Parathyroid adenoma (tissue), 2 donors: ENCODE data around the gene ACAA1.

Experiments
- H2AFZ ChIP-seq: fragments of 300-600 bp; sonication (generic); one replicate; pipeline ENCODE4 v1.7.0; 2017; ENCODE audit warnings: antibody characterized with exemption, mild to moderate bottlenecking
- H3K27ac ChIP-seq: fragments of 300-600 bp; sonication (generic); one replicate; pipeline ENCODE4 v1.7.0; 2017
- H3K27me3 ChIP-seq: fragments of 300-600 bp; sonication (generic); one replicate; pipeline ENCODE4 v1.7.0; 2017; ENCODE audit warnings: low read length; ENCODE audit not compliant: control insufficient read depth, insufficient read depth
- H3K36me3 ChIP-seq: fragments of 300-600 bp; sonication (generic); one replicate; pipeline ENCODE4 v1.7.0; 2017; ENCODE audit warnings: low read length; ENCODE audit not compliant: control insufficient read depth, insufficient read depth
- H3K4me1 ChIP-seq: fragments of 300-600 bp; sonication (generic); one replicate; pipeline ENCODE4 v1.7.0; 2017; ENCODE audit warnings: control low read depth
- H3K4me2 ChIP-seq: fragments of 300-600 bp; sonication (generic); one replicate; pipeline ENCODE4 v1.7.0; 2017; ENCODE audit warnings: low read length
- H3K4me3 ChIP-seq: fragments of 300-600 bp; sonication (generic); one replicate; pipeline ENCODE4 v1.7.0; 2017; ENCODE audit warnings: low read depth, low read length
- H3K79me2 ChIP-seq: fragments of 300-600 bp; sonication (generic); one replicate; pipeline ENCODE4 v1.7.0; 2017; ENCODE audit warnings: control low read depth
- H3K9ac ChIP-seq: fragments of 300-600 bp; sonication (generic); one replicate; pipeline ENCODE4 v1.7.0; 2017; ENCODE audit warnings: mild to moderate bottlenecking
- H3K9me3 ChIP-seq: fragments of 300-600 bp; sonication (generic); one replicate; pipeline ENCODE4 v1.7.0; 2017; ENCODE audit warnings: low read length; ENCODE audit not compliant: control insufficient read depth
- TF ChIP-seq, protein P1 (sequence below): fragments of 300-600 bp; sonication (generic); IDR thresholded peaks from one replicate; pipeline ENCODE4 v1.7.0; 2017; ENCODE audit warnings: antibody characterized with exemption, mild to moderate bottlenecking
- donor health status: primary hyperparathyroidism.

Gene ACAA1

DNA sequence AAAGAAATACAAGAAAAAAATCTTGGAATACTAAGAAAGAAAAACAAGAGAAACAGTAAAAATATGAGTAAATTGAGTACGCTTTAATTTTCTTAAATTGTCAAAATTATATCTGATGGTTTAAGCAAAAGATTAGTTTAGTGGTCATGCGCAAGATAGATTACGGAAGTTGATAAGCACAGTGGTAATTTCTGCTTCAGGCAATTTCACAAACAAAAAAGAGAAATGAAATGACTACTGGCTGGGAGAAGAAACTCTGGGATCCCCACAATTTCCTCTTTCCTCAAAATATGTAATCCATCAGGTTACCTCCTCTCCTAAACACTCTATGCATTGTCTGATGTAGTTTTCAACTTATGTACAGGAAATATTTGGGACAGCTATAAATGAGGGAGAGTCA is 10.5 kb upstream of the ACAA1 start:
- Histone ChIP-seq H3K27ac (no peak overlapping the region), H3K36me3 (no peaks in the 10 kb centered on the region), H3K27me3 (no peaks in the 10 kb centered on the region), H3K9me3 (no peaks in the 10 kb centered on the region), H2AFZ (no peak overlapping the region), H3K4me2 (no peak overlapping the region), H3K79me2 (no peaks in the 10 kb centered on the region), H3K4me1 (peaks cover 3% of the 10 kb centered on the region), H3K4me3 (no peak overlapping the region), H3K9ac (no peak overlapping the region)
- TF ChIP-seq, protein P1, sequence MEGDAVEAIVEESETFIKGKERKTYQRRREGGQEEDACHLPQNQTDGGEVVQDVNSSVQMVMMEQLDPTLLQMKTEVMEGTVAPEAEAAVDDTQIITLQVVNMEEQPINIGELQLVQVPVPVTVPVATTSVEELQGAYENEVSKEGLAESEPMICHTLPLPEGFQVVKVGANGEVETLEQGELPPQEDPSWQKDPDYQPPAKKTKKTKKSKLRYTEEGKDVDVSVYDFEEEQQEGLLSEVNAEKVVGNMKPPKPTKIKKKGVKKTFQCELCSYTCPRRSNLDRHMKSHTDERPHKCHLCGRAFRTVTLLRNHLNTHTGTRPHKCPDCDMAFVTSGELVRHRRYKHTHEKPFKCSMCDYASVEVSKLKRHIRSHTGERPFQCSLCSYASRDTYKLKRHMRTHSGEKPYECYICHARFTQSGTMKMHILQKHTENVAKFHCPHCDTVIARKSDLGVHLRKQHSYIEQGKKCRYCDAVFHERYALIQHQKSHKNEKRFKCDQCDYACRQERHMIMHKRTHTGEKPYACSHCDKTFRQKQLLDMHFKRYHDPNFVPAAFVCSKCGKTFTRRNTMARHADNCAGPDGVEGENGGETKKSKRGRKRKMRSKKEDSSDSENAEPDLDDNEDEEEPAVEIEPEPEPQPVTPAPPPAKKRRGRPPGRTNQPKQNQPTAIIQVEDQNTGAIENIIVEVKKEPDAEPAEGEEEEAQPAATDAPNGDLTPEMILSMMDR = no peak

DNA sequence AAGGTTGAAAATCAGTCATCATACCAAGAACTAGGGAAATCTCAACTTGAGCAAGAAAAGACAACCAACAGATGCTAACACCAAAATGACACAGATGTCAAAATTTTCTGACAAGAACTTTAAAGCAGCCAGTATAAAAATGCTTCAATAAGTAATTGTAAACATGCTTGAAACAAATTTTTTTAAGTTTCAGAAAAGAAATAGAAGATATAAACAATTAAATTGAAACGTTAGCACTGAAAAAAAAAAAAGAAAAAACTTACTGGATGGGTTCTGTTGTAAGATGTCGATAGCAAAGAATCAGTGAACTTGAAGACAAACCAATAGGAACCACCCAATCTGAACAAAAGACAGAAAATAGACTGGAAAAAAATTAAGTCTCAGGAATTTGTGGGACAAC is 9.6 kb upstream of the ACAA1 start:
- no peak overlapping the region for H3K27ac ChIP-seq
- no peaks in the 10 kb centered on the region for H3K36me3 ChIP-seq
- H3K27me3 ChIP-seq = no peaks in the 10 kb centered on the region
- H3K4me3 ChIP-seq = no peak overlapping the region
- no peaks in the 10 kb centered on the region for H3K79me2 ChIP-seq
- H3K9ac ChIP-seq = no peak overlapping the region
- no peak overlapping the region for H2AFZ ChIP-seq
- no peaks in the 10 kb centered on the region for H3K9me3 ChIP-seq
- no peak overlapping the region for H3K4me2 ChIP-seq
- peaks cover 3% of the 10 kb centered on the region for H3K4me1 ChIP-seq
- TF ChIP-seq, protein P1 = no peak

DNA sequence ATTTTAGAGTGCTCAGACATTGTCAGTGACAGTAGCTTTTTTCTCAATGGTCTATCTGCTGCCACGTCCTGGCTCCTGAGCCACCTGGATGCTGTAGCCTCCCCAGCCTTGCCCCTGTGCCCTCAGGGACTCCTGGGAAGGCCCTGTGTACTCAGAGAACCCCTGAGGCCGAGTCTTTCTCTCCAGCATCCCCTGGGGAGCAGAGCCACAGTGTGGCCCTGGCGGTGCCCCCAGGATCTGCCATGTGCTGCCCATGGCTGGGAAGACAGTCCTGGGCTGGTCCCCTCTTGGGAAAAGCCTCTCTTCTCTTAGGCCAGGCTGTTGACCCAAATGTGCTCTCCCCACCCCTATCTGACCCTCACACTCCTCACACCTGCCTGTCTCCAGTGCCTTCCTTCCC is 6.6 kb upstream of the ACAA1 start:
- Histone ChIP-seq H3K27ac (no peak overlapping the region), H3K4me2 (no peak overlapping the region), H3K79me2 (no peaks in the 10 kb centered on the region), H3K36me3 (no peaks in the 10 kb centered on the region), H3K27me3 (no peaks in the 10 kb centered on the region), H3K4me1 (peaks cover 3% of the 10 kb centered on the region), H3K9me3 (no peaks in the 10 kb centered on the region), H2AFZ (no peak overlapping the region), H3K4me3 (no peak overlapping the region), H3K9ac (no peak overlapping the region)
- TF ChIP-seq, protein P1 = no peak

DNA sequence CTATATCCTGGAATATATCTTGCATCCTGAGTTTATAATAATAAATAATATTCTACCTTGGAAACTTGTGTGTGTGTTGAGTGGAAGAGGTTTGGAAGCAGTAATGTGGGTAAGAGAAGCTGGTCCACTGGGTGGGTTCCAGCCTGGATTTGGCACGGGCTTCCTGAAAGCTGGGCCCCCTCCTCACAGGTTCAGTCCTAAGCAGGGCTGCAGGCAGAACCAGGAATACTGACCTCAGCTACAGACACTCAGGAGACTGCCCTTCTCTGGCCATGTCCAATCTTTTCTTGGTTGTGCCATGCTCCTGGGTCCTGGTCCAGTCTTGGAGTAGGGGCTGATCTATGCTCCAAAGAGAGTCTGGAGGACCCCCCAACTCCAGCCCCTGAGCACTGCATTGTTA is 6.0 kb upstream of the ACAA1 start:
- Histone ChIP-seq H3K79me2 (no peaks in the 10 kb centered on the region), H3K9me3 (no peaks in the 10 kb centered on the region), H2AFZ (no peak overlapping the region), H3K27me3 (no peaks in the 10 kb centered on the region), H3K9ac (no peak overlapping the region), H3K4me3 (no peak overlapping the region), H3K27ac (no peak overlapping the region), H3K36me3 (no peaks in the 10 kb centered on the region), H3K4me2 (no peak overlapping the region), H3K4me1 (peaks cover 3% of the 10 kb centered on the region)
- TF ChIP-seq, protein P1 = no peak

DNA sequence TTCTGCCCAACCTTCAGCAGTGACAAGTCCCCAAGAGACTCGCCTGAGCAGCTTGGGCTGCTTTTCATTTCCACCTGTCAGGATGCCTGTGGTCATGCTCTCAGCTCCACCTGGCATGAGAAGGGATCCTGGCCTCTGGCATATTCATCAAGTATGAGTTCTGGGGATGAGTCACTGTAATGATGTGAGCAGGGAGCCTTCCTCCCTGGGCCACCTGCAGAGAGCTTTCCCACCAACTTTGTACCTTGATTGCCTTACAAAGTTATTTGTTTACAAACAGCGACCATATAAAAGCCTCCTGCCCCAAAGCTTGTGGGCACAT is 5.0 kb upstream of the ACAA1 start:
- TF ChIP-seq, protein P1 = no peak
- Histone ChIP-seq H3K79me2 (no peaks in the 10 kb centered on the region), H3K9ac (no peak overlapping the region), H3K4me3 (no peak overlapping the region), H3K4me1 (peaks cover 6% of the 10 kb centered on the region), H3K27ac (no peak overlapping the region), H2AFZ (no peak overlapping the region), H3K9me3 (no peaks in the 10 kb centered on the region), H3K27me3 (no peaks in the 10 kb centered on the region), H3K4me2 (no peak overlapping the region), H3K36me3 (no peaks in the 10 kb centered on the region)
